Measurements from ENCODE around the gene ESRRB. TPM values are rescaled to one million over a fixed set of nuclear protein-coding genes. Genes with fewer than 3 reads are reported as not detected.

ESRRB gene
- total RNA-seq, 4 donors from 2014 or later, result not detected

DNA sequence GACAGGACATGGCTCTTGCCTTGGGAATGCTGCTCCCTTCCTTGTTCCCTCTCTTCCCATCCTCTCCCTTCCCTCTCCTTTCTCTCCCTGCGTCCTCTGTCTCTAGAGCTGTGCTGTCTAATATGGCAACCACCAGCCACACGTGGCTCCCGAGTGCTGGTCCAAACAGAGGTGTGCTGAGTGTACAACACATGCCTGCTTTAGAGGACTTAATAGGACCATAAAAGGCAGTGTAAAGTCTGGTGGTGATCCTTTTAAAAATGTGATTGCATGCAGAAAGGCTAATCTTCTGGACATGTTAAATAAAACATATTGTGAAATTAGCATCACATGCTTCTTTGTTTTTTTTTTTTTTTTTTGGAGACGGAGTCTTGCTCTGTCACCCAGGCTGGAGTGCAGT, 87.2 kb downstream of the ESRRB start:
- ATAC-seq (ENCODE audit: low FRiP score) (no peak), DNase-seq (ENCODE audit: low spot score) (no peak)
- TF ChIP-seq CTCF (IDR thresholded peaks at IDR 0.05), result no peak

DNA sequence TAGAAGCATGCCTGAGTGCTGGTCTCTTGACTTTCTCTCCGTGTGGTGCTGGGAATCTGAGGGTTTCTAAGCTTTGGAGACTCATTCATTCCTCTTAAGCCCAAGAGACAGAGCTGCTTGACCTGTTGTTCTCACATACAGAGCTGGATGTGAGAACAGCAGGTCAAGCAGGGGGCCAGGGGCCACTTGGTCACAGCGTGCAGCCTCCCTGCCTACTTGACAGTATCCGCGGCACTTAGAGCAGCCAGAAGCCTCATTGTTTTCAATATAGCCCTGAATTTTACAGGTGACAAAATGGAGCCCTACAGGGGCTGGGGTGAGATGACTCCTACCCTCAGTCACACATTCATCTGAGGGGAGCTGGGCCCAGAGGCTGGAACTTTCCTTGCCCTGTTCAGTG, 88.9 kb downstream of the ESRRB start:
- no peak for ATAC-seq (ENCODE audit: low FRiP score)
- no peak for TF ChIP-seq CTCF (IDR thresholded peaks at IDR 0.05)

GRCh38 chr14:76465664-76466063, 89.7 kb downstream of the ESRRB start:
- ATAC-seq (ENCODE audit: low FRiP score) (no peak), DNase-seq (ENCODE audit: low spot score) (no peak)
- no peak for TF ChIP-seq CTCF (IDR thresholded peaks at IDR 0.05)

More for the DNA sequence above, 88.9 kb downstream of the ESRRB start:
- DNase-seq (ENCODE audit: low spot score), result no peak

DNA sequence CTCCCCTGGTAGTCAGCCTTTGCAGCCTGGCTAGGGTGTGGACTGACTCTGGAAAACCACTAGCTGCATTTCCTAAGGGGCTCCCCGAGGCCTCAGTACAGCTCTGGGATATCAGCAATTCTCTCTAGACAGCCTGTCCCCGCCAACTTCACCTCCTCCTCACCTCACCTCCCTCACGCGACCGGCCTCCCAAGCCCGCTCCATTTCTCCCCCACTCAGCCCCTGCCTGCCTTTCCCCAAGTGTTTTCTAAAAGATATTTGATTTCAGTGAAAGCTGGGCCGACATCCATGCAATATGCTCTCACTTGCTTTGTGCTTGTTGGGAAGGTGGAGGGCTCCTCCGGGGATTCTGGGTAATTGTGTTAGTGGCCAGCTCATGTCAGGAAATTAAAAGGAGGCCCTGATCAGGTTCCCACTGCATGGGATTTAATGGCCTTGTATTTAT, 91.8 kb downstream of the ESRRB start:
- ATAC-seq (ENCODE audit: low FRiP score), result no peak
- no peak for DNase-seq (ENCODE audit: low spot score)
- no peak for TF ChIP-seq CTCF (IDR thresholded peaks at IDR 0.05)

DNA sequence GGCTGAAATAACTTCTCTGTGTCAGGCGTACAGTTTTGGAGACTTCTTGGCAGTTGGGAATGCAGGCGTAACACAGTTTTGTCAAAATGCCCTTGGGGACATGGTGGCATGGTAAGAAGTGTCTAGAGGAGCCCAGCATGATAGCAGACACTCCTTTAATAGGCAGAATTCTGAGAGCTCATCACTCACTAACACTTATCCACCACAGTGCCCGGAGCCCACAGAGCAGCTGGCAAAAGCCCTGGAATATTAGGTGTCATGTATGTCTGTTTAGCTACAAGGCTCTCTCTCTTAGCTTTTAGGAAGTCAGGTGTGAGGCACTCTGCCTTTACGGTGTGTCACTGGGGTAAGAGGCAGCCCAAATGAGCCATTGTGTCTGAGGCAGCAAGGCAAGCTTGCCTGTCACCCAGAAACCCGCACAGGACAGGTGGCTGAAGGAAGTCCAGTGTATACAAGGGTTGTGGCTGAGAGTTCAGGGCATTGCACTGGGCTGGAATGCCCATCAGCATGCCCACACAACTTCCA, 96.3 kb downstream of the ESRRB start:
- no peak for TF ChIP-seq CTCF (IDR thresholded peaks at IDR 0.05)
- ATAC-seq (ENCODE audit: low FRiP score) (no peak), DNase-seq (ENCODE audit: low spot score) (no peak)

DNA sequence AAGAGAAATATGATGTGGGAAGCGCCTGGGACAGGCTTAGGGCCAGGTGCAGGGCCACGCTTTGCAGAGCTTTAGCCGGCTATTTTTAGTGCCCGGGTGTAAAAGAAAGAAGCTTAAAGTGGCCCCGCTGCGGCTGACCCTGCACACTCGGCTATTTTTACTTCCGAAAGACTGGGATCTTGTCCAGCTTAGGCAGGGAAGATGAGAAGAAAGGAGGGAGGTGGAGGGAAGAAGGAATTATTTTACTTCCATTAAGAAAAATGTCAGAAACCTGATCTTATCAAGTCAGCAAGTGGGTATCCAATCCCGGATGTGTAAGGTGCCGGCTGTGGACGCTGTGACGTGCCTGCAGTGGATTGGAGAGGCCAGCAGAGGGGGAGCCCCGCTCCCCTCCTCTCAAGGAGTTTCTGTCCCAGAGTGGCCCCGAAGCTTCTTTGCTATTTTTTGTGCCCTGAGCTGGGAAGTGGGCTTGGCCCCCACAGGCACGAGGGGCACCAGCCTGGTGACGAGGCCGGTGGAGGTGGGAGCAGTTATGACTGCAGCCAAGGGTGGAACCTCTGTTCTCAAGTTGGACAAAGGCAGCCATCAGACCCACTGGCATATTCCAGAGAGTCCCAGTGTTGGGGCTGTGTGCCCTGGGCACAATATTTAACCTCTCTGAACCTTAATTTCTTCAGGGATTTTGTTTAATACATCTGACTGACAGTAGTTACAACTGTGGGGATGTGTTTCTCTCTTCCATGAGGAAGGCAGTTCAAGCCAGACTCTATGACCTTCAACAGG, 97.7 kb downstream of the ESRRB start:
- ATAC-seq (ENCODE audit: low FRiP score) (no peak), DNase-seq (ENCODE audit: low spot score) (no peak)
- no peak for TF ChIP-seq CTCF (IDR thresholded peaks at IDR 0.05)

DNA sequence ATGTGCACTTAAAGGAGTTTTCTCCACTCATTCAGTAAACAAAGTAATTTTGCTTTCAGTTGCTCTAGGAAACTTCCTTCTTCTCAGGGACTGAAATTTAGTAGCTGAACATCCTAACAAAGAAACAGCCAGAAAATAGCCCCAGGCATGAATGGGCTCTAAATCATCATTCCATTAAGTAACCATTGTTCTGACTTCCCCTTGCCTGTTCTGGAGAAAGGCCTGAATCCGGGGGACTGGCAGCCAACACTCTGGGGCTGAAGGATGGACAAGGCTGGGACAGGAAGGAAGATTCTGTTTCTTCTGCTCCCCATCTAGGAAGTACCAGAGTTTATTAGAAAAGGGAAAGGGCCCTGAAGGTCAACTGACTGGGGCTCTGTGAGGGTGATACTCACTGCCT, 104.5 kb downstream of the ESRRB start:
- no peak for TF ChIP-seq CTCF (IDR thresholded peaks at IDR 0.05)
- DNase-seq (ENCODE audit: low spot score) (no peak), ATAC-seq (ENCODE audit: low FRiP score) (no peak)

Data from omental fat pad (tissue), 4 donors.